Measurements from ENCODE around the gene CLTC.

The CLTC gene

GRCh38 chr17:59734226-59734625 lies 114.5 kb downstream of the CLTC start:
- H2AFZ ChIP-seq (ENCODE audit: low read depth, low read length): no peak overlapping the region

GRCh38 chr17:59737324-59737723 lies 117.6 kb downstream of the CLTC start:
- Histone ChIP-seq H2AFZ (ENCODE audit: low read depth, low read length) (no peak overlapping the region), H4K20me1 (ENCODE audit: insufficient read depth, low read length) (no peaks in the 10 kb centered on the region), H3K4me1 (ENCODE audit: insufficient read depth, low read length) (no peaks in the 10 kb centered on the region), H3K4me2 (ENCODE audit: insufficient read depth, low read length) (no peak overlapping the region), H3K9ac (ENCODE audit: low read depth, low read length) (no peak overlapping the region), H3K79me2 (ENCODE audit: insufficient read depth, low read length) (0 out of 2 replicates have a peak, but pooled peaks cover 3% of the 10 kb centered on the region), H3K9me3 (ENCODE audit: insufficient read depth, low read length, severe bottlenecking) (no peaks in the 10 kb centered on the region), H3K4me3 (ENCODE audit: low read depth in 1 of 2, low read length in 2 of 2) (no peak overlapping the region), H3K27ac (ENCODE audit: low read length) (no peak overlapping the region), H3K36me3 (ENCODE audit: insufficient read depth, low read length) (peaks cover 9% of the 10 kb centered on the region; the same call in 1 of the 2 replicates), H3K27me3 (ENCODE audit: insufficient read depth, low read length, poor library complexity) (no peaks in the 10 kb centered on the region)
- TF ChIP-seq EZH2 (IDR thresholded peaks at IDR 0.05; ENCODE audit: borderline replicate concordance, low read depth, low read length, severe bottlenecking) (no peak), CTCF (IDR thresholded peaks at IDR 0.05; ENCODE audit: borderline replicate concordance, extremely low read depth, low read length, poor library complexity, severe bottlenecking) (no peak)
- no peak for ATAC-seq (ENCODE audit: insufficient read depth, low read depth)
- DNase-seq: no peak

More at GRCh38 chr17:59734226-59734625, 114.5 kb downstream of the CLTC start:
- H3K27me3 ChIP-seq (ENCODE audit: insufficient read depth, low read length, poor library complexity): no peaks in the 10 kb centered on the region
- H3K9ac ChIP-seq (ENCODE audit: low read depth, low read length): no peak overlapping the region
- H3K9me3 ChIP-seq (ENCODE audit: insufficient read depth, low read length, severe bottlenecking): no peaks in the 10 kb centered on the region
- H3K36me3 ChIP-seq (ENCODE audit: insufficient read depth, low read length): peaks cover 5% of the 10 kb centered on the region; the same call in 1 of the 2 replicates
- TF ChIP-seq CTCF (IDR thresholded peaks at IDR 0.05; ENCODE audit: borderline replicate concordance, extremely low read depth, low read length, poor library complexity, severe bottlenecking): no peak
- TF ChIP-seq EZH2 (IDR thresholded peaks at IDR 0.05; ENCODE audit: borderline replicate concordance, low read depth, low read length, severe bottlenecking): no peak
- H3K4me1 ChIP-seq (ENCODE audit: insufficient read depth, low read length): no peaks in the 10 kb centered on the region
- H4K20me1 ChIP-seq (ENCODE audit: insufficient read depth, low read length): no peaks in the 10 kb centered on the region
- H3K27ac ChIP-seq (ENCODE audit: low read length): no peak overlapping the region
- H3K4me3 ChIP-seq (ENCODE audit: low read depth in 1 of 2, low read length in 2 of 2): no peak overlapping the region
- H3K4me2 ChIP-seq (ENCODE audit: insufficient read depth, low read length): no peak overlapping the region
- DNase-seq (no peak), ATAC-seq (ENCODE audit: insufficient read depth, low read depth) (no peak)
- peaks cover 7% of the 10 kb centered on the region; the same call in 1 of the 2 replicates for H3K79me2 ChIP-seq (ENCODE audit: insufficient read depth, low read length)

- no peak overlapping the region for H3K4me3 ChIP-seq (ENCODE audit: low read depth in 1 of 2, low read length in 2 of 2)
- no peaks in the 10 kb centered on the region for H3K27me3 ChIP-seq (ENCODE audit: insufficient read depth, low read length, poor library complexity)
- DNase-seq (no peak), ATAC-seq (ENCODE audit: insufficient read depth, low read depth) (no peak)
- H2AFZ ChIP-seq (ENCODE audit: low read depth, low read length): no peak overlapping the region
- no peaks in the 10 kb centered on the region for H3K79me2 ChIP-seq (ENCODE audit: insufficient read depth, low read length)
- H3K9ac ChIP-seq (ENCODE audit: low read depth, low read length): no peak overlapping the region
- H3K9me3 ChIP-seq (ENCODE audit: insufficient read depth, low read length, severe bottlenecking): no peaks in the 10 kb centered on the region
- no peak overlapping the region for H3K27ac ChIP-seq (ENCODE audit: low read length)
- no peak overlapping the region for H3K4me2 ChIP-seq (ENCODE audit: insufficient read depth, low read length)
- TF ChIP-seq CTCF (IDR thresholded peaks at IDR 0.05; ENCODE audit: borderline replicate concordance, extremely low read depth, low read length, poor library complexity, severe bottlenecking): no peak
- TF ChIP-seq EZH2 (IDR thresholded peaks at IDR 0.05; ENCODE audit: borderline replicate concordance, low read depth, low read length, severe bottlenecking): no peak
- no peaks in the 10 kb centered on the region for H3K4me1 ChIP-seq (ENCODE audit: insufficient read depth, low read length)
- no peaks in the 10 kb centered on the region for H4K20me1 ChIP-seq (ENCODE audit: insufficient read depth, low read length)
- H3K36me3 ChIP-seq (ENCODE audit: insufficient read depth, low read length): peaks cover 9% of the 10 kb centered on the region; the same call in 1 of the 2 replicates
Measured at GRCh38 chr17:59743842-59744241, 124.1 kb downstream of the CLTC start.

- Histone ChIP-seq H3K4me1 (ENCODE audit: insufficient read depth, low read length) (no peaks in the 10 kb centered on the region), H2AFZ (ENCODE audit: low read depth, low read length) (no peak overlapping the region), H4K20me1 (ENCODE audit: insufficient read depth, low read length) (no peaks in the 10 kb centered on the region), H3K9ac (ENCODE audit: low read depth, low read length) (no peak overlapping the region), H3K4me3 (ENCODE audit: low read depth in 1 of 2, low read length in 2 of 2) (no peak overlapping the region), H3K4me2 (ENCODE audit: insufficient read depth, low read length) (no peak overlapping the region), H3K36me3 (ENCODE audit: insufficient read depth, low read length) (peaks cover 8% of the 10 kb centered on the region; the same call in 1 of the 2 replicates), H3K9me3 (ENCODE audit: insufficient read depth, low read length, severe bottlenecking) (no peaks in the 10 kb centered on the region), H3K27ac (ENCODE audit: low read length) (no peak overlapping the region), H3K79me2 (ENCODE audit: insufficient read depth, low read length) (no peaks in the 10 kb centered on the region), H3K27me3 (ENCODE audit: insufficient read depth, low read length, poor library complexity) (no peaks in the 10 kb centered on the region)
- ATAC-seq (ENCODE audit: insufficient read depth, low read depth): no peak
- TF ChIP-seq EZH2 (IDR thresholded peaks at IDR 0.05; ENCODE audit: borderline replicate concordance, low read depth, low read length, severe bottlenecking) (no peak), CTCF (IDR thresholded peaks at IDR 0.05; ENCODE audit: borderline replicate concordance, extremely low read depth, low read length, poor library complexity, severe bottlenecking) (no peak)
- no peak for DNase-seq
Measured at GRCh38 chr17:59745040-59745439, 125.3 kb downstream of the CLTC start.

Data from DND-41 (cell line).